GM19240 (cell line): ENCODE data around the gene AP1G2.
"Not testable (repeated sequence)": the region's sequence is repeated elsewhere in the genome, so short reads cannot be mapped to it uniquely, and the experiment has no call there.

Experiments used
- DNase-seq: peaks from one replicate; pipeline ENCODE4 v3.0.0; 2011; ENCODE audit warnings: low spot score; ENCODE audit not compliant: insufficient read length

Gene AP1G2

DNA sequence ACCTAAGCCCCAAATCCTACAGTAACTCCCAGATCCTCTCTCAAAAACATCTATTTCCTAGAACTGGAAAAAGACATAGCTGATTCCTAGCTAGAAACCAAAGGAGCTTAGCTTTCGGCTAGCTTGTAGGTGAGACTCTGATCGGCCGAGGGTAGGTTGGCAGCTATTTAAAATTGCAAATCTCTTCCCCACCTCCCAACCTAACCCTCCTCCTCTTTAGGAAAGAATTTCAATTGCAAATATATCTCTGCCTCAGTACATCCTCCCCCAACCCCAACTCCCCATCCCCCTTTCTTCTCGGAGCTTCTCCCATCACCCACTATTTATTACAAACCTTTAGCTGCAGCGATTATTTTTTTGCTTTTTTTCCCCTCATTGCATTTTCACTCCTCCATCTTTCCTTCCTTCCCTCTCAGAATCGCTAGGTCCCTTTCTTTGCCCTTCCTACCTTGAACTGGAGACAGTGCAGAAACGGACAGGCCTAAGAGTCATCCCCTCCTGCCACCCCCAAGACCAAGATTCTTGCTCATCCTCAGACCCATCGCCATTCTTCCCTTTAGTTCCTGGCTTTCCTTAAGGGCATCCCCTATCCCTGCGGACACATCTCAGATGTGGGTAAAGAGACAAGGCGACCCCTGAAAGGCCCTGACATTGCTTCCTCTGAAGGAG, 29.4 kb downstream of the AP1G2 start:
- DNase-seq = no peak

DNA sequence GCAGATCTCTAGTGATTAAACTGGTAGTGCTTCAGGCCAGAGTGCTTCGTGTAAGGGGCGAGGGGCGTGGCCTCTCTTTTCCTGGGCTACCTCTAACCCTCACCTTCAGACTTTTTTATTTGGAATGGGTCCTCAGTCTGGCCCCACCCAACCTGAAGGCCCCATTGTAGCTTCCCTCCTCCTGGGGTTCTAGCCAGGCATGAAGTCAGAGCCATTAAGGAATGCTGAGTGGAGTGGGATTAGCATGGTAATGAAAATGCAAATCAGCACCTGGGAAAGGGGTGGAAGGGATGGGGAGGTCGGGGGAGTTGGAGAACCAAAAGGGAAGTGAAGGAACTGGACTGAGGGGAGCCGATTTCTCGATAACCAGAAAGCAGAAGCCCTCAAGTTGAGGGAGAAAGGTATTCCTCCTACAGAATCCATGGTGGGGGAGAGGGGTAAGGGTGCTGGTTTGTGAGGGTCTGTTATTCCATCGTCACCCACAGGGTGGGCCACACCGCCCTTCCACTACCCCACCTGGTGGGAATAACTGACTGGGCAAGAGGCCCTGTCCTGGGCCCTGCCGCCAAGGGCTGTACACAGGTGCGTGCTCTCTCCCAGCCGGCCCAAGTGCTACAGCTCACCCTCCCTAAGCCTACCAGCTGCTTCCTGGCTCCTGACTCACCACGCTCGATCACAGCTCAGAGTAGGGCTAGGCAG, 30.1 kb downstream of the AP1G2 start:
- DNase-seq = no peak

DNA sequence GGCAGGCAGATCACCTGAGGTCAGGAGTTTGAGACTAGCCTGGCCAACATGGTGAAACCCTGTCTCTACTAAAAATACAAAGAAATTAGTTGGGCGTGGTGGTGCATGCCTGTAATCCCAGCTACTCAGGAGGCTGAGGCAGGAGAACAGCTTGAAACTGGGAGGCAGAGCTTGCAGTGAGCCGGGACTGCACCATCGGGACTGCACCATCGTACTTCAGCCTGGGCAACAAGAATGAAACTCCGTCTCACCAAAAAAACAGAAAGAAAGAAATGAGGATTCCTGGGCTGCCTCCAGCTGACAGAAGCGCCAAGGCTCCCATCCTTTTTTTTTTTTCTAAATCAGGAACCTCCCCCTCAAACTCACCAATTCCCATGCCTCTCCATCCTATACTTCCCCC, 30.7 kb downstream of the AP1G2 start:
- not testable (repeated sequence) for DNase-seq

DNA sequence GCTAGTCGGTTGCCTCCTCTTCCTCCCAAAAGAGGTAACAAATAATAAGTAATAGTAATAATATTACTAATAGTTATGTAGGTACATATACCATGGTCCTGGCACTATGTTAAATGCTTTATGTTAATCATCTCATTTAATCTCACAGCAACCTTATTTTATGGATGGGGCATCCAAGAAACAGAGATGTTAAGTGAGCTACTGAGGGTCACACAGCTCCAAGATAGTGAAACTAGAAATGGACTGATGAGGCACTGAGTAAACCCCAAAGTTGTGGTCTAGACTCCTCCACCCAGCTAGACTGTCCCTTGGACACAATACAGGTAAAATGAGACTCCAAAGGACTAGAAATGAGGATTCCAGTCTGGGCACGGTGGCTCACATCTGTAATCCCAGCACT, 31.1 kb downstream of the AP1G2 start:
- DNase-seq = no peak

DNA sequence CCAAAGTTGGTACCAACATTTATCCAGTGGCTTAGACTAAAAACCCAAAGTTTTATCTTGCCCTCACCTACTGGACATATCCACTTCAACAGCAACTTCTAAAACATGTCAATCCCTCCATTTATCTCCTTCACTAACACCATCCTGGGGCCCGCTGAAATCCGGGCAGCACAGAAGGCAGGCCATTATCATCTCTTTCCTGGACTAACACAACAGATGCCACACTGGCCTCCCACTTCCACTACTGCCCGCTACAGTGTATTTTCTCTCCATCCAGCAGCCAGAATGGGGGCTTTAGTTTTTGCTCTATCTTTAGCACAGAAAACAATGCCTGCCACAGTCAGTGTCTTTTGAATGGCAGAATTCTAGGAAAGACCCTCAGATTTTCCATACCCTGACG, 31.6 kb downstream of the AP1G2 start:
- DNase-seq = no peak

DNA sequence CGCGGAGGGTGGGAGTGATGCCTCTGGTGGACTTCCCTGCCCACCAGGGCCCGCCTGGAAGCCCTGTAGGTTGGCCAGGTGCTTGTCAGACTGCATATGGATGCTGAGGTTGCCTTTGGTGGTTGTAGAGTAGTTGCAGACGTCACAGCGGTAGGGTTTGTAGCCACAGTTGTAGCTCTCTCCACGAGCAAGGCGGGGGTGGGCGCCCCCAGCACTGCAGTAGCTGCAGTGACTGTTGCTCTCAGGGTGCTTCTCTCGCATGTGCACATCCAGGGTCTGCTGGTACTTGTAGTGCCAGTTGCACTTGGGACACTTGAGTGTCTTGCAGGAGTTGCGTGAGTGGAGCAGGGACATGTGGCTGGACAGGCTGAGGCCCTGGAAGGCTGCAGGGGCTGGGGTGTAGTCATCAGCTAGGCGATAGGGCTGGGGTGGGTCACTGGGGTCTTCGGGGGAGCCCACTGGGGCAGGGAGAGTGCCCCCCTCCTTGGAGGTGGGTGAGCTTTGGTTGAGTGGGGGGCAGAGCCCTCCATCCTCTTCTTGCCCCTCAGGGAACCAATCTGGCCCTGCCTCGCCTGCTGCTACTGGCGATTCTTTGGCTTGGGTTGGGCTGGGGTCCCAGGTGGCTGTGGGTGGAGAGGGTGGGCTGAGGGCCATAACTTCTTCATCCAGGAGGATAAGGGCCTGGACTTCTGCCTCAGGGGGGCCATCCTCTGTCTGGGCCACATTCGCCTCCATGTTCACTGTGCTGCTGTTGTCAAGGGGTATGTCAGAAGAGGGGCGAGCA, 33.7 kb downstream of the AP1G2 start:
- no peak for DNase-seq

DNA sequence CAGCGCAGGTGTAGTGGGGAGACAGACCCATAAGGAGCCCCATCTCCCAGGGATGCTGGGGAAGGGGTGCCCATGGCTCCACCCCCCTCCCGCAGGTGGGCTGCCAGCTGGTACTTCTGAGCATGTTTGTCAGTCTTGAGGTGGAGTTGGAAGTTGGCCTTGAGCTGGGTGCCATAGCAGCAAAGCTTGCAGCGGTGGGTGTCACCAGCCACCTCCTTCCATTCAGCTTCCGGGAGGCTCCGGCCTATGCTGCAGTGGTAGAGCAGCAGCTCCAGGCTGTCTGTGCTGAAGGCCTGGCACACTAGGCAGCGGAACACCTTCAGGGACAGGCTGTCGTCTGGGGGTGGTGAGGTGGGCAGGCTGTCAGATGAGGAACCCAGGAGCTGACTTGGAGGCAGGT, 34.9 kb downstream of the AP1G2 start:
- DNase-seq = no peak

DNA sequence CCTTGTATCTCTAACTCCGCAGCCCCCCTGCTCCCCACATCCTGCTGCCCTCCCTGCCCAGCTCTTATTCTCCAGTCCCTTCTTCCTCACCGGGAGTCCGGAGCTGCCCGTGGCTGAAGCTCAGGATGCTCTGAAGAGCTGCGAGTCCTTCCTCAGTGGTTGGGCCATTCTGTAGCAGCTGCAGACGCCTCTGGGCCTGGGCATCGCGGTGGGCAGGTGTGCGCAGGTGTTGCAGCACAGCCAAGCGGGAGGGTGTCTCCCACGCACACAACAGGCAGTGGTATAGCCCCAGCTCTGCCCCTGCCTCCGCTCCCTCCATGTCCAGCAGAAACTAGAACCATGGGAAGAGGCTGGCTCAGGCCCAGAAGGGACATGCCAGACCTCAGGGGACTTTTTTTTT, 36.2 kb downstream of the AP1G2 start:
- DNase-seq = no peak

DNA sequence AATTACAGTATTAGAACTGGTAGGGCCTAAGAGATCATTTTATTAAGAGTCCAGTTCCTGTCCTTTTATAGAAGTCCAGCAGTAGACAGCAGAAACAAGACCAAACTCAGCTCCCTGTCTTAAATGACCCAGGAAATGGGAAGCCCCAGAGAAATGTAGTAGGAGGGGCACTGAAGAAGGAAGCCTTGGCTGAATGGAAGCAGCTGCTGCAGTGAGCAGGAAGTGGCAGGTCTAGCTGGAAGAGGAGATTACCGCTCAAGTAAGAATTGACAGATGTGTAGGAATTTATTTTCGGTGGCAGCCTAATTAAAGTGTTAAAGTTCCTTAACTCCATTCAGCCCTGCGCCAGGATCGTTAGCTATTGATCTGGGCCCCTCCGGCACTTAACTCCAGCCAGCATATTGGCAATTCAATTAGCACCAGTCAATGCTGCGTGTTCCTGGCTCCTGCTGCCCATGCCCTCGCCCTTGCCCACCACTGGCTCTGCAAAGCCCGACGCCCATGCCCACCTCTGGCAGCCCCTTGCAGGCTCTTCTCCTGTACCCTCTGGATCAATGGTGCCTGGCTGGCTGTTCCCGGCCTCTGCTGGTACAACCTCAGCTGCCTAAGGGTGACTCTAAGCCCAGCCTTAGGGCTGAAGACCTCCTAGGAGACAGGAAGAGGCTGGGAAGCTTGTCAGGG, 37.1 kb downstream of the AP1G2 start:
- DNase-seq = no peak

DNA sequence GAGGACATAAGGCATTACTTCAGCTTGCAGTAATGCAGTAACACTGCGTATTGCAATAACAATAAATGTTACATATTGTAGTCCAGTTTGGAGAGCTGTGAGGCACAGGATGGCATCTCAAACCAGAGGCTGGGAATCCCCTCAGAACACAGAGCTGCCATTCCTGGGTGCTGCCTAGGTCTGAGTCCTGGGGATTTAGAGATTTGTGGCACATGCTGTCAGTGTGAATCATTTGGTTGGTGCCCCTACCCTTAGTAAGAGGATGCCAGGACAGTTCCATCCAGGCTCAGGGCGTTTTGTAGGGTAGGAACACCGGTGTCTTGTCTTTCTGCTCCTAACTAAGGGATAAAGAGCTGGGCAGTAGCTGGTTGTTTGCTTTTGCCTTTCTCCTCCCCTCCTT, 38.6 kb downstream of the AP1G2 start:
- no peak for DNase-seq

DNA sequence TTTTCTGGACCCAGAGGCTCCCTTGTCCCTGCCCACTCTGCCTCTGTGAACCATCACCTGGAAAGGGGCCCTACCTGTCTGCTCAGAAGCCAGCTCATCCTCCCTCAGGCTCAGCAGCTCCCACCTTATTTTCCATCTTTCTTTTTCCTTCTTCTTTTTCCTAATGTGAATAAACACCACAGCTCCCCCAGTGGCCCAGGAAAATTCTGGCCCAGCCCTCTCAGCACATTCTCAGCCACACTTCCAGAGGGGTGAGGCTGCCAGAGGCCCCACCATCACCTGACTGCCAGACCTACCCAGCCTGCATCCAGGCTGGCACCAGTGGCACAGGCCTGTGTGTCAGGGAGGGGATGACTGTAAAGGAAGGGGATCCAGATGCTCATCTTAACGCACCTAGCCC, 39.0 kb downstream of the AP1G2 start:
- DNase-seq = no peak

DNA sequence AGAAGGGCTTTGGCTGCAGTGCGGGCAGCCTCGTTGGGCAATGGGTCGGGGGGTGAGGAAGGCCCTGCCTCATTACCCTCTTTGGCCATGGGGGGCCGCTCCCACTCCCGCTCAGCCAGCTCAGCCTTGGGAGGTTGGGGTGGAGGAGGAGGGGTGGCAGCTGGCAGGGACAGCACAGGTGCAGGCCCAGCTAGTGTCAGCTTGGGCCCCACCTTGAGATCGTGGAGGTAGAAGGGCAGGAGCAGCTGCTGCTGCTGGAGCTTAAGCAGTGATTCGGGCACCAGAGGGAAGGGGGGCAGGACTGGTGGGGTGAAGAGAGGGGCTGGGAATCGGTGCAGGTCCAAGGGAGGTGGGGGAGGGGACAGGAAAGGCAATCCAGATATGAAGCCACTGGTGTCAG, 42.0 kb downstream of the AP1G2 start:
- no peak for DNase-seq

DNA sequence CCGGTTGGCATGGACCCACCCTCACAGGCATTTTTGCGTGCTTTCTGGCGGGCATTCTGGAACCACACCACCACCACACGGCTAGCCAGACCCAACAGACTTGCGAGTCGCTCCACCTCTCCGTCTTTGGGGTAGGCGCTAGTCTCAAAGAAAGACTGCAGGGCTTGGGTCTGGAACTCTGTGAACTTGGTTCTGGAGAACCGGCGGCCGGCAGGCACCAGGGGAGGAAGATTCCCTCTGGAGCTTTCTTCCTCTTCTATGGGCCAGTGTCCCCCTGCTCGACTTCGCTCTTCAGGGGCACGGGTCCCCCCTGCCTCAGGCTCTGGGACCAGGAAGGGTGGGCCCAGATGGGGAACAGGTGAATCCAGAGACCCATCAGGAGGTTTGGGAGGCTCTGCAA, 42.6 kb downstream of the AP1G2 start:
- DNase-seq = no peak

DNA sequence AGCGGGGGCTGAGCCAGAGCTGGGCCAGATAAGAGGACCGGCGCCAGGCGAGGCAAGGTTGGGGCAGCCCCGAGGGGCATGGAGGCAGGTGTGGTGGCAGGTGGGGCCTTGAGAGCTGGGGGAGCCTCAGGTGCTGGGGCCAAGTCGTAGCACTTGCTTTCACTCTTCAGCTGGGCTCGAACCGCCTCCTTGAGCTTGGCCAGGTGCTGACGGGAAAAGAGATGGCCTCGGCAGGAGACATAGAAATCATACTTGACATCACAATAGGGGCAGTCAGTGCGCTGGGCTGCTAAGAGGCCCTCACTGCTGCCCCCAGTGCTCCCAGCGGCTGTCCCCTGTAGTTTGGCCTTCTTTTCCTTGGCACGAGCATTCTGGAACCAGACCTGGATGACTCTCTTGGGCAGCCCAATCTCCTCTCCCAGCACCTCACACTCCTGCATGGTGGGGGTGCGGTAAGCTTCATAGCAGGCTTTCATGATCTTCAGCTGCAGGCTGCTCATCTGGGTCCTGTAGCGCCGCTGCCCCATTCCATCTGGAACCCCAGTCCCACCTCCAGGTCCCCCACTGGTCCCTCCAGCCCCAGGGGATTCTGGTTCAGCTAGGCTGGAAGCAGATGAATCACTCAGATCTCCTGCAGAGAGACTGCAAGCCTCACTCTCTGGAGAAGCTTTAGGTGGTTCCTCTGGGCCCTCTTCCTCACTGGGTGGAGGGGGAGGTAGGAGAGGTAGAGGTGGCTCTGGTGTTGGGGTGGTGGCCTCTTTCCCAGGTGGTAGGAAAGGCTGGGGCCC, 44.2 kb downstream of the AP1G2 start:
- DNase-seq = no peak

DNA sequence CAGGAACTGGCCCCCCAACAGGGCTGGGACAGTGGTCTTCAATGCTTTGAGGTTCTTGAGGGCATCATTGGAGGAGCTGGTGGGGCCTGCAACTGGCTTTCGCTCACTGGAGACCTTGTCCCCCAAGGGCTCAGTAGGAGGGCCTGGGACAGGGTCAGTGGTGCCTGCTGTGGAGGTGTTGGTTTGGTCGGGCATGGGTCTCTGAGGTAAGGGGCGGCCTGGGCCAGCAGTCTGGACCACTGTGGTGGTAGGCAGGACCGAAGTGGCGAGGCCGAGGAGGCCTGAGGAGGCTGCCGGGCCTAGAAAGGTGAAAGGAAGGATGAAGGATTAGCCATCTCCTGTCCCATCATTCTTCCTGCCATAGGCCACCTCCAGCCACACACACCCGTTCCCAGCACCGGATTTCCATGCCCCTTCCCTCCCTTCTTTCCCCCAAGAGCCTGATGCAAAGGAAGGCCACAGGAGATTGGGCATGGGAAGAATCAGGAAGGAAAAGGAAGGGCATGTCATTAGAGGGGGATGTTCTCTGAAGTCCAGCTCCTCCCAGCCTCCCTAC, 44.9 kb downstream of the AP1G2 start:
- DNase-seq = no peak

DNA sequence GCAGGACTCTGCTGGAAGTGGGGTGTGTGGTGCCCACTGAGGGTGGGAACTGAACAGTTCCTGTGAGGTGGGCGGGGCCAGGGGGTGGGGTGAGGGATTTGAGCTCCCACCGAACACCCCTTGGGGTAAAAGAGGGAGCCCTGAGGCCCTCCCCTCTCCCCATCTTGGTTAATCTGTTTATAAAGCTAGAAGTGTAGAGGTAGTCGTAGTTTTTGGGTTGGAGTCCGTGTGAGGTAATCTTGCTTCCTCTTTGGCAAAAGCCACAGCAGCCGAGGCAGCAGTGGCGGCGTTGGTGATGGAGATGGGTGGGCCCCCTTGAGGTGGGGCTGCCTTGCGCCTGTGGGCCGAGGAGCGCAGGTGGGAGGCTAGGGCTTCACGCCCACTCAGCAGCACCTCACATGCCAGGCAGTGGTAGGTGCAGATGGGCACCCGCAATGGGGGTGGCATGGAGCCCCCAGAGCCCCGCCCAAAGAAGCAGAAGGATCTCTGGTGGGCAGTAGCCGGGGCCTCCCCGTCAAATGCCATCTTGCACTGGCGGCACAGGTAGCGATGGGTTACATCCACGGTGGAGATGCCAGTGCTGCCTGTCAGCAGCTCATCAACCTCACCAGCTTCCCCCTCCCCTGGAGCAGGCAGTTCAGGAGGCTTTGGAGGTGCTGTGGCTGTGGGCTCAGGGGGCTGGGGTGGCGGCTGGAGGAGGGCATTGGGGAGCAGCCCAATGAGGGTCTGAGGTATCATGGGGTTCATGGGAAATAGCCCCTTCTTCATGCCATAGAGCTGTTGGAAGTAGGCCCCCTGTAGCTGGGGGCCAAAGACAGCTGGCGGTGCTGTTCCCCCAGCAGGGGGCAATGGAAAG, 45.6 kb downstream of the AP1G2 start:
- no peak for DNase-seq

DNA sequence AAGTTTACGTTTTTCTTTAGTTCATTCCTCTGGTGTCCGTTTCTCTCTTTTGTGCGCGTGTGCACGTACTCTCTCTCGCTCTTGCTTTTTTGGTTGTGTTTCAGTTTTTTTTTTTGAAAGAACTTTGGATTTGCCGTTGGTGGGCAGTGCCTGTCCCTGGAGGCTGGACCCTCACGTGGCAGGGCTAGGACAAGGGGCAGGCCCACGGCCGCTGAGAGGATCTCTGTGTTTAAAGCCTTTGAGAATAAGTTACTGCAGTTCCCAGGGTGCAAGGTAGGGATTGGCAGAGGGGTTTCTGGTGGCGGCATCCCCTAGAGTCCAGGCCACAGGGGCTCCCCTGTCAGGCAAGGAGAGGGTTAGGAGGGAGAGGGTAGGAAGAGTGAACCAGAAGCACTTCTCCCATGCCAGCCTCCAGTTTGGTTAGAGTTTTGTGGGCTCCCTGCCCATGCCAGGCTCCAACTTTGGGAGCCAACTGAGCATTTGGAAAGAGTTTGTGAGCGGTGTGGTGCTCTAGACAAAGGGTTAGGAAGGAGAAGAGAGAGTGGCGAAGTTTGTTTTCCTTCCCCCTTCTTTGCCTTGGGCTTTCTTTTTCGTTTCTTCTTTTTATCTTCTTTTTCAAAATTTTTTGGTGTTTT, 46.6 kb downstream of the AP1G2 start:
- DNase-seq = no peak

DNA sequence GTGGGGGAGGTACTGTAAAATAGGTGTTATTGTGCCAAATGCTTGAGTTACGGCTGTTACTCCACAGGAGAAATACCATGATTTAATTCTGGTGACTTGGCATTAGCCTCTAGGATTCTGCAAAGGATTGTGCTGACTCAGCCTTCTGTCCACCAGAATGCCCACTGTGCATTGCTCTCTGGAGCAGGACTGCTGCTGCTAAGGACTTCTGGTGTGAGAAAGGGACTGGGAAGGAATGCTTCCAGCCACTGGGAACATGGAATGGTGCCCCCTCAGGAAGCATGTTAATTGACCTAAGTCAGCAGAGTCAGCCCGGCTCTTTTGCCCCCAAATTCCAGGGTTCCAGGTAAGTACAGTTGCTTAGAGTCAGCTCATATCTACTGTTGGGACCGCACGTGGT, 48.9 kb downstream of the AP1G2 start:
- no peak for DNase-seq

DNA sequence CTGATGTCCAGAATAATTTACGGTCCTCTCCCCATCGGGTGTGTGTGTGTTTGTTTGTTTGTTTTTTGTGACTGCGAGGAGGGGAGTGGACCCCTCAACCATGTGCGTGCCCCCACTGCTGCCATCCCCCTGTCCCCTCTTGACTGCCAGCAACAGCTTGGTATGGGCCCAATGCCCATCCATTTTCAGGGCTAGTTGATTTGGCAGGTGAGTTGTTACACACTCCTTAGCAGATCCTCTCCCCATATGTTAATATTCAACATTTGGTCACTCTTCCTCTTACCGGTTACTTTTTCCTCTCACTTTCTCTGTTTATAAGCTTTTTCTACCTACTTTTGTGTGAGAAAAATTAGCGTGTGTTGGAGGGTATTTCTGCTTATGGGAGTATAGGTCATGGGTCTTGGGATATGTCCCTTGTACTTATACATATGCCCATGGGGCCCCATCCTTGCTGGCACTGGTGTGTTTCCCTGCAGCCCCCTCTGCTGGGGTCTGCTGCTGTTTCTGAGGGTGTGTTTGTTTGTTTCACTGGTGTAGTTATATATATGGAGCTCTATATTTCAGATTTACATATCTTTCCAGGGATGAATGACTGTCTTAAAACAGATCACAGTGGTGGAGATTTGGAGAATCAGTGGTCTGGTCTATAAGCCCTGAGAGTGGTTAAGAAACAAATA, 49.8 kb downstream of the AP1G2 start:
- DNase-seq = no peak
